Measurements from ENCODE around the gene MAP1LC3B.

DNA sequence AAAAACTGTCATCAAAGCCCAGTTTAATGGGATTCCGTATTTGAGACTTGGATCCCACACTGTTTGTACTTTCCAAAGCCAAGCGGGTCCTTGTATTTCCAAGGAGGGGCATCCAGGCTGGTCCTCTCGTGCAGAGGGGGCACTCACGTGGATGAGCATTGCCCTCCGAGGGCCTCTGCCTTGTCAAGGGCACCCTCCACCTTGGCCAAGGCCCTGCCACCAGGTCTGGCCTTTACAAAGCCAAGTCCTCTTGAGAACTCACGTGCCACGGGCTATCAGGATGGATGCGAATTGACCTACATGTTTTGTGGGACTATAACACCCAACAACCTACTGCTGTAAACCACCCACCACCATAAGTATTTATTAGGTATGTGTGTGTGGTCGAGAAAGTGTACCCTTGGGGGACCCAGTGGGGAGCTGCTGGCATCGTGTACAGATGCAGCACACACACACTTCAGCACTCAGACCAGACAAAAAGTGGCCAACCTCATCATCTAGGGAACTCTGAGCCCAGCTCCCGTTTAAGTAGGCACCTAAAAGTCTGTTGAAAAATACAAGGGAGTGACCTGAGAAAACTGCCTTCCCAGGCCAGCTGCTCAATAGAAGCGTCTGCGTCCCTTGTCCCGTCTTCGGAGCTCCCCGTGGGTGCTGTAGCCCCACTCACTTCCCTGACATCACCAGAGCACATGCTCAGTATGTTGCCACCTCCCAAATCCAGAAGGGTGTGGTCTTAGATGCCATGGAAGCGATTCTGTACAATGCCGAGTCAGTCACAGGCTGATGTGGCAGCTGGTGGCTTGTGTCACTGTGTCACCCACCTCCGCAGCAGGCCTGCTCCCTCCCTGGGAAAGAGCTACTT is 12.9 kb downstream of the MAP1LC3B start:
- TF ChIP-seq L3MBTL2 (conservative IDR thresholded peaks at IDR 0.05) (no peak), ELF4 (IDR thresholded peaks at IDR 0.05) (no peak)
